Activated B cell treated with CpG ODN at 0.5 μM for 24 hours (primary cell): ENCODE measurements around the gene ATXN7L2. TPM values are rescaled to one million over a fixed set of nuclear protein-coding genes. Genes with fewer than 3 reads are reported as not detected.

Experiments
- ATAC-seq: fragments of 200-7000 bp; cut with Tn5 transposase; one replicate; pipeline ENCODE4 v1.10.0; 2021; ENCODE audit warnings: low read depth, mild to moderate bottlenecking, moderate library complexity
- CTCF ChIA-PET: fragments of 350-600 bp; sonication (Branson Sonifier 250); formaldehyde crosslinking; loops from one replicate; lab custom pipeline; 2021; ENCODE audit warnings: antibody characterized with exemption; lab: Charles Lee
- POLR2A ChIA-PET: fragments of 350-600 bp; sonication (Branson Sonifier 250); formaldehyde crosslinking; loops from one replicate; lab custom pipeline; 2021; ENCODE audit warnings: antibody characterized with exemption; lab: Charles Lee
- DNase-seq: peaks from one replicate; pipeline ENCODE4 v3.0.0; 2022
- H3K27ac Mint-ChIP-seq: one replicate; pipeline ENCODE4 v1.8.0; 2020; ENCODE audit warnings: mixed read lengths
- H3K27me3 Mint-ChIP-seq: one replicate; pipeline ENCODE4 v1.8.0; 2021; ENCODE audit warnings: mixed read lengths
- H3K36me3 Mint-ChIP-seq: one replicate; pipeline ENCODE4 v1.8.0; 2021; ENCODE audit warnings: low read depth, mixed read lengths
- H3K4me1 Mint-ChIP-seq: one replicate; pipeline ENCODE4 v1.8.0; 2021; ENCODE audit warnings: mixed read lengths
- H3K4me3 Mint-ChIP-seq: one replicate; pipeline ENCODE4 v1.8.0; 2020; ENCODE audit warnings: mild to moderate bottlenecking, mixed read lengths
- H3K9me3 Mint-ChIP-seq: one replicate; pipeline ENCODE4 v1.8.0; 2020; ENCODE audit warnings: mixed read lengths
- intact Hi-C: fragments of 100-400 bp; cut with micrococcal nuclease; formaldehyde crosslinking; loops from one replicate; pipeline ENCODE4 v1.15.1; 2024
- total RNA-seq: library from RNA; stranded (reverse); gene quantifications from 2 replicates; pipeline ENCODE4 v1.2.3, GENCODE V29; 2022
- TF ChIP-seq, protein P1 (sequence below): fragments of 200-600 bp; IDR thresholded peaks from one replicate; pipeline ENCODE4 v1.8.0; 2022; ENCODE audit warnings: antibody characterized with exemption, mild to moderate bottlenecking

The ATXN7L2 gene
- total RNA-seq, 1 donor from 2014 or later = 7.5 TPM

DNA sequence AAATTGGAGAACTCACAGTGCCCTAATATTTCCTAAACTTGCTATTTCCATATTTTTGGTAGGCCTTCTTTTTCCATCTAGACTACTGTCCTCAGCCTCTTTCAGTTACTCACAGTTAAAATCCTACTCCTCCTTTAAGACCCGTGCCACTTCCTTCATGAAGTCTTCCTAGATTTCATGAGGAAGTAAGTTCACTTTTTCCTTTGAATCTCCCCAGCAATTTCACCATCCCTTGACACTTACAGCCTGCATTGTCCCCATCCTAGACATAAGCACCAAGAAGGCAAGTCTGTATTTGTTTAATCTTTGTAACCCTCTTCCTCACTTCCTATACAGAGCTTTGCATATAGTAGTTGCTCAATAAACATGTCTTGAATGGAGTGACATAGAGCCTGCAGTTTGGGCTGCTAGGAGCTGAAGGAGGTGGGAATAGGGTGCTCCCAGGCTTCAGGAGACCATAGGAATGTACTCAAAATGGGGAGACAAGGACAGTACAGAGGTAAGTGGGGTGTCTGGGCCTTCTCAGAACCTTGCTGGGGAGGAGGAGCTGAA is 50.7 kb downstream of the ATXN7L2 start:
- Mint-ChIP-seq H3K9me3 (no peaks in the 10 kb centered on the region), H3K27ac (no peak overlapping the region), H3K36me3 (no peaks in the 10 kb centered on the region), H3K4me3 (no peak overlapping the region), H3K4me1 (peaks cover 8% of the 10 kb centered on the region), H3K27me3 (no peaks in the 10 kb centered on the region)
- POLR2A ChIA-PET = interaction anchor here (0.6 kb wide), 1 partner anchor 51 kb away, joined by 3 read pairs; the partner anchor contains the start of gene ATXN7L2
- CTCF ChIA-PET = interaction anchor here (1.2 to 10.5 kb wide), 3 partner anchors 12 to 495 kb away, joined by 3 to 375 read pairs (median 9); partner anchors contain the start of genes AMIGO1 and CYB561D1
- ATAC-seq (no peak), DNase-seq (no peak)
- intact Hi-C loops = no loop called here
- TF ChIP-seq, protein P1, sequence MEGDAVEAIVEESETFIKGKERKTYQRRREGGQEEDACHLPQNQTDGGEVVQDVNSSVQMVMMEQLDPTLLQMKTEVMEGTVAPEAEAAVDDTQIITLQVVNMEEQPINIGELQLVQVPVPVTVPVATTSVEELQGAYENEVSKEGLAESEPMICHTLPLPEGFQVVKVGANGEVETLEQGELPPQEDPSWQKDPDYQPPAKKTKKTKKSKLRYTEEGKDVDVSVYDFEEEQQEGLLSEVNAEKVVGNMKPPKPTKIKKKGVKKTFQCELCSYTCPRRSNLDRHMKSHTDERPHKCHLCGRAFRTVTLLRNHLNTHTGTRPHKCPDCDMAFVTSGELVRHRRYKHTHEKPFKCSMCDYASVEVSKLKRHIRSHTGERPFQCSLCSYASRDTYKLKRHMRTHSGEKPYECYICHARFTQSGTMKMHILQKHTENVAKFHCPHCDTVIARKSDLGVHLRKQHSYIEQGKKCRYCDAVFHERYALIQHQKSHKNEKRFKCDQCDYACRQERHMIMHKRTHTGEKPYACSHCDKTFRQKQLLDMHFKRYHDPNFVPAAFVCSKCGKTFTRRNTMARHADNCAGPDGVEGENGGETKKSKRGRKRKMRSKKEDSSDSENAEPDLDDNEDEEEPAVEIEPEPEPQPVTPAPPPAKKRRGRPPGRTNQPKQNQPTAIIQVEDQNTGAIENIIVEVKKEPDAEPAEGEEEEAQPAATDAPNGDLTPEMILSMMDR = no peak

DNA sequence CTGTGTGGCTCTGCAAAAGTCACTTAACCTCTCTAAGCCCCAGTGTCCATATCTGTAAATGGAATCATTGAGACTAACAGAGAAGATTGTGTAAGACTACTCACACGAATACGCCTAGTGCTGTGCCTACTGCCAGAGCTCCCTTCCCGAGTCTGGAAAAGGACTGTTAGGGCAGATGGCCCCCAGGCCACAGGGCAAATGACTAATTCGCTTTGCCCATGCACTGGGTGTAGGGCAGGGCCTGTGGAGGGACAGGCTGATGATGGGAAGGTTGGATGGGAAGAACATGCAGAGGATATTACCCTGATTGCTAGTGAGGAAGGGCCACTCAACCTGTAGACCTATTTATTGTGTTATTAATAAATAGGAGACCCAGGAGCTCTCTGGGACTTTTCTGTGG is 51.8 kb downstream of the ATXN7L2 start:
- no peak overlapping the region for H3K27ac Mint-ChIP-seq

DNA sequence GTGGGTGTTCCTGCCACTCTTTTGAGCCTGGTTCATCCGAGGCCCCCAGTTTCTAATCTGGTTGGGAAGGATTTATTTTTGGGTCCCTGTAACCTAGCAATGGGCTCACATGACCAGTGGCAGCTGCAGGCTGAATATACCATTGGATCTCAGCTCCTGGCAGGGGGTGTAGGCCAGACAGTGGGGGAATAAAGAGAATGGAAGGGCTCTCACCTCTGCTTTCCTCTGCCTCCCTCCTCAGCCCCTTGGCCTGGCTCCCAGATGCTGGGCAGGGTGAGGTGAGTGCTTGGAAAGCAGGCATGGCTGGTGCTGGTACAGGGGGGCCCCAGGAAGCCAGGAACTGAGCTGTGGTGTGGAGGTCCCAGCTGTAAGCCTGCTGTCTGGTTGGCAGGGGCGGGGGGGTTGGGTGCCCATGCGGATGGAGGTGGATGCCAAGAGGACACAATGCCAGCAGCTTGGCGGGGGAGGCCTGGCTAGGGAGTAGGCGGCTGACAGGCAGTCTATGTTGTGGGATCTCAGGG is 52.3 kb downstream of the ATXN7L2 start:
- Mint-ChIP-seq H3K4me1 (peaks cover 8% of the 10 kb centered on the region), H3K4me3 (no peak overlapping the region), H3K27me3 (no peaks in the 10 kb centered on the region), H3K9me3 (no peaks in the 10 kb centered on the region), H3K36me3 (no peaks in the 10 kb centered on the region), H3K27ac (no peak overlapping the region)
- intact Hi-C loops = no loop called here
- POLR2A ChIA-PET = no interaction called here
- CTCF ChIA-PET = interaction anchor here (1.0 to 10.5 kb wide), 4 partner anchors 10 to 78 kb away, joined by 3 to 375 read pairs (median 6); partner anchors contain the start of genes AMIGO1 and CYB561D1
- ATAC-seq (no peak), DNase-seq (no peak)
- TF ChIP-seq, protein P1 = no peak

More for the DNA sequence above, 51.8 kb downstream of the ATXN7L2 start:
- H3K36me3 Mint-ChIP-seq = no peaks in the 10 kb centered on the region
- ChIA-PET CTCF (interaction anchor here (1.0 to 10.5 kb wide), 3 partner anchors 11 to 79 kb away, joined by 3 to 375 read pairs (median 9); partner anchors contain the start of genes AMIGO1 and CYB561D1), POLR2A (no interaction called here)
- TF ChIP-seq, protein P1 = no peak
- peaks cover 8% of the 10 kb centered on the region for H3K4me1 Mint-ChIP-seq
- intact Hi-C loops = no loop called here
- H3K4me3 Mint-ChIP-seq = no peak overlapping the region
- no peak for DNase-seq
- no peaks in the 10 kb centered on the region for H3K27me3 Mint-ChIP-seq
- no peaks in the 10 kb centered on the region for H3K9me3 Mint-ChIP-seq
- ATAC-seq = no peak

DNA sequence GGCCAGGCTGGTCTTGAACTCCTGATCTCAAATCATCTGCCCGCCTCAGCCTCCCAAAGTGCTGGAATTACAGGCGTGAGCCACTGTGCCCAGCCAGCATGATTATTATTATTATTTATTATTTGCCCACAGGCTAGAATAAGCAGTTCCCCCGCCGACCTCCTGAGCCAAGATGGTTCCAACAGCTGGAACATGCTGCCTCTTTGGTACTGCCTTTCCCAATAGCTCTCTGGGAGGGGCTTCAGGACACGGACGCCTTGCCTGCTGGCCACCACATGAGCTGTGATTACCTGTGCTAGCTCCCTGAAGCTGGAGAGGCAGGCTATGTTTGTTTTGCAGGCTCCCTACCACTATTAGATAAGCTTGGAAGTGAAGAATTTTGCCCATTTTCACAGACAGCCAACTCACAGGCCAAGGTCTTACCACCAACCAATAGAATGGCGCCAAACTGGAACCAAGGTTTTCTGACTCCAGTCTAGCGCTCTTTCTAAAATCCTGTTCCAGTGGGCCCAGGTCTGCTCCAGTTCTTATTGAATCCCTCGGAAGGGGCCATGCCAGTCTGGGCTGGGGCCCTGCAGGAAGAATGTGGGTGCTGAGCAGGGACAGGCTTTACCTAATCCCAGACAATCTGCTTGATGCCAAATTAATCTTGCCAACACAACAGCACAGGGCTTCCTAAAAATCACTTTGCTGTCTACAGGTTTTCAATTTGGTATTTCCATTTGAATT is 53.9 kb downstream of the ATXN7L2 start:
- intact Hi-C loops = no loop called here
- no peaks in the 10 kb centered on the region for H3K27me3 Mint-ChIP-seq
- no peaks in the 10 kb centered on the region for H3K9me3 Mint-ChIP-seq
- DNase-seq (no peak), ATAC-seq (no peak)
- no peaks in the 10 kb centered on the region for H3K36me3 Mint-ChIP-seq
- no peak overlapping the region for H3K27ac Mint-ChIP-seq
- TF ChIP-seq, protein P1 = no peak
- H3K4me1 Mint-ChIP-seq = peaks cover 3% of the 10 kb centered on the region
- ChIA-PET CTCF (interaction anchor here (1.3 to 1.7 kb wide), 3 partner anchors 9 to 44 kb away, joined by 3 to 4 read pairs (median 4); partner anchors contain the start of gene CYB561D1), POLR2A (no interaction called here)
- no peak overlapping the region for H3K4me3 Mint-ChIP-seq
